Type B pancreatic cell (in vitro differentiated cells): ENCODE results near the gene KCTD21. TPM values are rescaled to one million over a fixed set of nuclear protein-coding genes. Genes with fewer than 3 reads are reported as not detected.

Source experiments
- DNase-seq: peaks from one replicate; pipeline ENCODE4 v3.0.0; 2021; ENCODE audit warnings: mixed read lengths; ENCODE audit not compliant: unreplicated experiment; ENCODE audit errors: extremely low spot score
- H3K27ac Mint-ChIP-seq: 2 replicates; pipeline ENCODE4 v1.8.0; 2021; ENCODE audit warnings: mild to moderate bottlenecking, mixed read lengths
- H3K27me3 Mint-ChIP-seq: 2 replicates; pipeline ENCODE4 v1.8.0; 2021; ENCODE audit warnings: mixed read lengths
- H3K36me3 Mint-ChIP-seq: 2 replicates; pipeline ENCODE4 v1.8.0; 2021; ENCODE audit warnings: mixed read lengths
- H3K4me1 Mint-ChIP-seq: one replicate; pipeline ENCODE4 v1.8.0; 2021; ENCODE audit warnings: mixed read lengths; ENCODE audit not compliant: unreplicated experiment
- H3K4me3 Mint-ChIP-seq: 2 replicates; pipeline ENCODE4 v1.8.0; 2021; ENCODE audit warnings: mild to moderate bottlenecking, mixed read lengths
- H3K9me3 Mint-ChIP-seq: 2 replicates; pipeline ENCODE4 v1.8.0; 2021; ENCODE audit warnings: mixed read lengths
- CTCF ChIP-seq: fragments of 200-600 bp; sonication (generic); conservative IDR thresholded peaks from 2 replicates; pipeline ENCODE4 v1.5.0; 2021; ENCODE audit warnings: antibody characterized with exemption, mild to moderate bottlenecking
- total RNA-seq: library from RNA; stranded (reverse); gene quantifications from 2 replicates; pipeline ENCODE4 v1.2.1, GENCODE V29; 2021; ENCODE audit warnings: low replicate concordance

The KCTD21 gene
- total RNA-seq, 1 donor from 2014 or later, result 9.7 TPM

GRCh38 chr11:78138694-78139421 lies 49.6 kb downstream of the KCTD21 start:
- Mint-ChIP-seq H3K27ac (peak overlapping the region; percentile 92), H3K4me1 (peaks cover 20% of the 10 kb centered on the region), H3K4me3 (peak overlapping the region; percentile 98), H3K9me3 (no peaks in the 10 kb centered on the region), H3K27me3 (no peaks in the 10 kb centered on the region), H3K36me3 (peaks cover 29% of the 10 kb centered on the region)
- no peak for TF ChIP-seq CTCF
- no peak for DNase-seq

- DNase-seq, result no peak
- peaks cover 18% of the 10 kb centered on the region for H3K4me1 Mint-ChIP-seq
- no peaks in the 10 kb centered on the region for H3K9me3 Mint-ChIP-seq
- H3K36me3 Mint-ChIP-seq, result peaks cover 28% of the 10 kb centered on the region
- TF ChIP-seq CTCF, result no peak
- H3K27ac Mint-ChIP-seq, result peak overlapping the region; percentile 92
- H3K4me3 Mint-ChIP-seq, result peak overlapping the region; percentile 98
- no peaks in the 10 kb centered on the region for H3K27me3 Mint-ChIP-seq
Observed at GRCh38 chr11:78138291-78138690, 50.1 kb downstream of the KCTD21 start.

- peaks cover 25% of the 10 kb centered on the region for H3K36me3 Mint-ChIP-seq
- DNase-seq, result no peak
- TF ChIP-seq CTCF, result no peak
Observed at GRCh38 chr11:78132475-78132874, 56.0 kb downstream of the KCTD21 start.

GRCh38 chr11:78131956-78132355 lies 56.5 kb downstream of the KCTD21 start:
- Mint-ChIP-seq H3K9me3 (no peaks in the 10 kb centered on the region), H3K36me3 (peaks cover 20% of the 10 kb centered on the region), H3K4me1 (peaks cover 5% of the 10 kb centered on the region), H3K27me3 (no peaks in the 10 kb centered on the region), H3K4me3 (no peak overlapping the region), H3K27ac (peak overlapping the region; percentile 3)
- TF ChIP-seq CTCF, result no peak
- no peak for DNase-seq

More at GRCh38 chr11:78132475-78132874, 56.0 kb downstream of the KCTD21 start:
- no peak overlapping the region for H3K4me3 Mint-ChIP-seq
- no peak overlapping the region for H3K27ac Mint-ChIP-seq
- H3K4me1 Mint-ChIP-seq, result peaks cover 5% of the 10 kb centered on the region
- H3K27me3 Mint-ChIP-seq, result no peaks in the 10 kb centered on the region
- no peaks in the 10 kb centered on the region for H3K9me3 Mint-ChIP-seq

GRCh38 chr11:78127403-78127802 lies 61.0 kb downstream of the KCTD21 start:
- peaks cover 5% of the 10 kb centered on the region for H3K4me1 Mint-ChIP-seq
- no peaks in the 10 kb centered on the region for H3K27me3 Mint-ChIP-seq
- H3K36me3 Mint-ChIP-seq, result peaks cover 13% of the 10 kb centered on the region
- DNase-seq, result no peak
- H3K9me3 Mint-ChIP-seq, result no peaks in the 10 kb centered on the region
- H3K27ac Mint-ChIP-seq, result no peak overlapping the region
- no peak overlapping the region for H3K4me3 Mint-ChIP-seq
- no peak for TF ChIP-seq CTCF

Other genes starting within 250 kb of the KCTD21 start
- 27.1 and 46.3 TPM in 2 replicates for gene INTS4, start 194.0 kb downstream of the KCTD21 start, total RNA-seq
- gene KCTD14, start 165.3 kb downstream of the KCTD21 start, total RNA-seq, result 1.2 and 2.8 TPM in 2 replicates
- gene THRSP, start 124.8 kb downstream of the KCTD21 start, total RNA-seq, result not detected in 2 replicates
- gene NDUFC2, start 108.8 kb downstream of the KCTD21 start, total RNA-seq, result 233 and 240 TPM in 2 replicates
- gene ALG8, start 49.0 kb downstream of the KCTD21 start, total RNA-seq, result 45.2 and 71.8 TPM in 2 replicates
- 8.9 and 9.7 TPM in 2 replicates for gene USP35, start 293 bp upstream of the KCTD21 start, total RNA-seq
- gene GAB2, start 229.2 kb upstream of the KCTD21 start, total RNA-seq, result 23.3 and 24.5 TPM in 2 replicates